Fibroblast of lung (primary cell): ENCODE data around the gene PCBP3.

ENCODE experiments used
- EZH2 ChIP-seq: IDR thresholded peaks from 2 replicates; pipeline ENCODE4 v1.5.1; 2012; ENCODE audit warnings: low read length, control low read depth, mild to moderate bottlenecking; ENCODE audit errors: missing control alignments
- TF ChIP-seq, protein P1 (sequence below), 2 donors: IDR thresholded peaks in 1 of 2; conservative IDR thresholded peaks in 1 of 2; 1 replicate in 1 of 2; 2 replicates in 1 of 2; pipeline ENCODE4 v1.5.1; 2011 to 2012; ENCODE audit warnings: low read length in 2 of 2, control low read depth in 1 of 2, inconsistent platforms in 1 of 2, low read depth in 1 of 2, mild to moderate bottlenecking in 1 of 2

DNA sequence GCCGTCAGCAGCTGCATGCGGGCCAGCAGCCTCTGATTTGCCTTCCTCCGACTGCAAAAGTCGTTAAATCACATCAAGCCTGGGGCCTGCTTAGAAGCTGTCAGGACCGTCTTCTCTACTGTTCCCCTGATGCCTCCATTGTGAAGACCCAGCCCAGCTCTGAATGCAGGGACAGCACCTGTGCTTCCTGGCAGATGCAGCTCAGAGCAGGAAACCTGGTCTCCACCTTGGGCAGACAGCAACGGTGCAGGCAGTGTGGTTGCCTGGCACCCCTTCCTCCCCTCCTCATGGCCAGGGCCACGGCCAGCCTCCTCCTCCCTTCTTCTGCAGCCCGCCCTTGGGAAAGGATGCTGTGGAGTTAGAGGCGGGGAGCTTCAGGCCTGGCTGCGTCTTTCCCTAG lies 245.7 kb downstream of the PCBP3 start:
- TF ChIP-seq, protein P1, sequence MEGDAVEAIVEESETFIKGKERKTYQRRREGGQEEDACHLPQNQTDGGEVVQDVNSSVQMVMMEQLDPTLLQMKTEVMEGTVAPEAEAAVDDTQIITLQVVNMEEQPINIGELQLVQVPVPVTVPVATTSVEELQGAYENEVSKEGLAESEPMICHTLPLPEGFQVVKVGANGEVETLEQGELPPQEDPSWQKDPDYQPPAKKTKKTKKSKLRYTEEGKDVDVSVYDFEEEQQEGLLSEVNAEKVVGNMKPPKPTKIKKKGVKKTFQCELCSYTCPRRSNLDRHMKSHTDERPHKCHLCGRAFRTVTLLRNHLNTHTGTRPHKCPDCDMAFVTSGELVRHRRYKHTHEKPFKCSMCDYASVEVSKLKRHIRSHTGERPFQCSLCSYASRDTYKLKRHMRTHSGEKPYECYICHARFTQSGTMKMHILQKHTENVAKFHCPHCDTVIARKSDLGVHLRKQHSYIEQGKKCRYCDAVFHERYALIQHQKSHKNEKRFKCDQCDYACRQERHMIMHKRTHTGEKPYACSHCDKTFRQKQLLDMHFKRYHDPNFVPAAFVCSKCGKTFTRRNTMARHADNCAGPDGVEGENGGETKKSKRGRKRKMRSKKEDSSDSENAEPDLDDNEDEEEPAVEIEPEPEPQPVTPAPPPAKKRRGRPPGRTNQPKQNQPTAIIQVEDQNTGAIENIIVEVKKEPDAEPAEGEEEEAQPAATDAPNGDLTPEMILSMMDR (conservative IDR thresholded peaks at IDR 0.05 in 1 of 2, IDR thresholded peaks at IDR 0.05 in 1 of 2; ENCODE audit: low read depth in 1 of 2, low read length in 2 of 2) = no peak
- TF ChIP-seq EZH2 = no peak
